Body of pancreas (tissue), 4 donors: ENCODE measurements around the gene NAT8L.

ENCODE experiments used
- CTCF ChIP-seq, 7 experiments: fragments of 450-650 bp in 4 of 7; fragments of 200-600 bp in 3 of 7; sonication (generic) in 3 of 7; IDR thresholded peaks; one replicate each; pipeline ENCODE4 v1.5.1; 2016 to 2019; ENCODE audit warnings: antibody characterized with exemption in 7 of 7
- POLR2A ChIP-seq, 3 donors: fragments of 450-650 bp; IDR thresholded peaks; one replicate each; pipeline ENCODE4 v1.6.1; 2016; ENCODE audit warnings: antibody characterized with exemption in 3 of 3, mild to moderate bottlenecking in 2 of 3

GRCh38 chr4:2065106-2065930, 6.2 kb downstream of the NAT8L start:
- TF ChIP-seq CTCF (IDR thresholded peaks at IDR 0.05) (no peak), POLR2A (IDR thresholded peaks at IDR 0.05) (no peak)
